ENCODE measurements around the gene LRRK2.

The LRRK2 gene

GRCh38 chr12:40254455-40255085 is 29.8 kb downstream of the LRRK2 start:
- H3K27ac ChIP-seq (ENCODE audit: low read length) = no peak overlapping the region
- no peaks in the 10 kb centered on the region for H3K9me3 ChIP-seq (ENCODE audit: insufficient read depth, low read depth, low read length)
- no peak overlapping the region for H3K9ac ChIP-seq (ENCODE audit: low read depth, low read length)
- no peak overlapping the region for H3K4me3 ChIP-seq (ENCODE audit: low read length)
- H3K4me1 ChIP-seq (ENCODE audit: insufficient read depth, low read length) = no peaks in the 10 kb centered on the region
- no peaks in the 10 kb centered on the region for H3K36me3 ChIP-seq (ENCODE audit: insufficient read depth, low read depth, low read length)
- no peaks in the 10 kb centered on the region for H3K27me3 ChIP-seq (ENCODE audit: insufficient read depth, low read length)

DNA sequence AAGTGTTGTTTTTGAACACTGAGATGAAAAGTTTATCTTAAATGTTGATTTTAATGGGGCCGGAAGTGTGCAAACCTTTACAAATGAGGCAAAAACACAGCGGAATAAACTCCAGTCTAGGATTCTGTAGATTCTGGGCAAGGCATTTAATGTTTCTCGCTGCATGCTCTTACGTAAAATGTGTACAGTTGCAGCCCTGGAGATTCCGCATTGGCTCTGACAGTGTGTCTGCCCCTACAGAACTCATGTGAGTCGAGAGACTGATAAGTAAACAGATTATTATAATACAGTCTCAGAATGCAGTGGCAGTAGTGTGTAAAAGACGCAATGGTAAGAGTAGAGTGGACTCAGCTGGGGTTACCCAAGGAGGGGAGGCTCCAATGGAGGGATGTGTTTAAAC is 33.6 kb downstream of the LRRK2 start:
- no peaks in the 10 kb centered on the region for H3K9me3 ChIP-seq (ENCODE audit: insufficient read depth, low read depth, low read length)
- no peaks in the 10 kb centered on the region for H3K36me3 ChIP-seq (ENCODE audit: insufficient read depth, low read depth, low read length)
- no peaks in the 10 kb centered on the region for H3K27me3 ChIP-seq (ENCODE audit: insufficient read depth, low read length)
- no peak overlapping the region for H3K9ac ChIP-seq (ENCODE audit: low read depth, low read length)
- H3K4me1 ChIP-seq (ENCODE audit: insufficient read depth, low read length) = no peaks in the 10 kb centered on the region
- H3K27ac ChIP-seq (ENCODE audit: low read length) = no peak overlapping the region
- no peak overlapping the region for H3K4me3 ChIP-seq (ENCODE audit: low read length)

GRCh38 chr12:40261937-40262336 is 37.1 kb downstream of the LRRK2 start:
- Histone ChIP-seq H3K4me1 (ENCODE audit: insufficient read depth, low read length) (no peaks in the 10 kb centered on the region), H3K9me3 (ENCODE audit: insufficient read depth, low read depth, low read length) (no peaks in the 10 kb centered on the region), H3K27ac (ENCODE audit: low read length) (no peak overlapping the region), H3K36me3 (ENCODE audit: insufficient read depth, low read depth, low read length) (no peaks in the 10 kb centered on the region), H3K9ac (ENCODE audit: low read depth, low read length) (no peak overlapping the region), H3K27me3 (ENCODE audit: insufficient read depth, low read length) (no peaks in the 10 kb centered on the region), H3K4me3 (ENCODE audit: low read length) (no peak overlapping the region)

DNA sequence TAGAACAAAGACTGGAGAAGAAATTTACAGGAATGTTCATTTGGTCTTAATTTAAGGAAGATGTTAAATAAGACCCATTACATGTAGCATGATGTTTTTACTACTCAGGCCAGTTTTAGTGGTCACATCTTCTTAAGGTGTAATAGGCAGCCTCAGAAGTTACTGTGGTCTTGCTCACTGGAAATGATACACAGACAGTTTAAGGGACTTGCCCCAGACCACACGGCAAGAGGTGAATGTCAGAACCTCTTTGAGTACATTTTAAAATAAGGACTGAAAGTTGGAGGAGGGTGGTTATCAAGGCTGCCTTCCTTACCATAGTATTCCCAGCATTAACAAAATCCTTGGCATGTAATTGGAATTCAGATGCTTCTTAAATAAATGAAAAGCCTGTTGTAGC is 37.9 kb downstream of the LRRK2 start:
- Histone ChIP-seq H3K9me3 (ENCODE audit: insufficient read depth, low read depth, low read length) (no peaks in the 10 kb centered on the region), H3K4me3 (ENCODE audit: low read length) (no peak overlapping the region), H3K36me3 (ENCODE audit: insufficient read depth, low read depth, low read length) (no peaks in the 10 kb centered on the region), H3K27ac (ENCODE audit: low read length) (no peak overlapping the region), H3K9ac (ENCODE audit: low read depth, low read length) (no peak overlapping the region), H3K27me3 (ENCODE audit: insufficient read depth, low read length) (no peaks in the 10 kb centered on the region), H3K4me1 (ENCODE audit: insufficient read depth, low read length) (no peaks in the 10 kb centered on the region)

DNA sequence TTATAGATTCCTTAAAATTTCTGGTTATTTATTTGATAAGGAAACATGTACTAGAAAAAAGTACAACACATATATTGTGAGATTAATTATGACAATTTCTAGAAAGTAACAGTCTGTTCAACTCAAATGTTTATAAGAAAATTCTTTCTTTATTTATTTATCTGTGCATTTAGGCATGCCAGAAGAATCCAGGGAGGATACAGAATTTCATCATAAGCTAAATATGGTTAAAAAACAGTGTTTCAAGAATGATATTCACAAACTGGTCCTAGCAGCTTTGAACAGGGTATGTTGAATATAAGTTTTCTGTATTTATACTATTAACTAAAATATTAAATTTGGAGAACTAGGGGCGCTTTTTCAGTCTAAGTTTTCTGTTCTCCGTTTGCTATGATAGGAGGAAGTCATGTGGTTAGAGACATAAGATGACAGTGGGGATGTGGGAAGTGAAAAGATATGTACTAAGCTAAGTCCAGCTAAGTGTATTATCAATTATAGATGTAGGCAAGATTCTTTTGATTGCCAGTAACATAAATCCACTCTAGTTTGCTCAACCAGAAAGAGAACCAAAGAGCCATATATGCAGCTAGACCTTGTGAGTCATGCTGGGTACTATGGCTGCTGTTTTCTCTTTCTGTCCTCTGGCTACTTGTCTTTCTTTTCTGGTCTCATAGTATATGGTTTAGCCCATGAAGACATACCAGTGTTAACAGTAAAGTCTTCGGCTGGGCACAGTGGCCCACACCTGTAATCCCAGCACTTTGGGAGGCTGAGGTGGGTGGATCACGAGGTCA is 39.0 kb downstream of the LRRK2 start:
- no peaks in the 10 kb centered on the region for H3K36me3 ChIP-seq (ENCODE audit: insufficient read depth, low read depth, low read length)
- no peaks in the 10 kb centered on the region for H3K9me3 ChIP-seq (ENCODE audit: insufficient read depth, low read depth, low read length)
- no peak overlapping the region for H3K4me3 ChIP-seq (ENCODE audit: low read length)
- H3K9ac ChIP-seq (ENCODE audit: low read depth, low read length) = no peak overlapping the region
- no peak overlapping the region for H3K27ac ChIP-seq (ENCODE audit: low read length)
- H3K4me1 ChIP-seq (ENCODE audit: insufficient read depth, low read length) = no peaks in the 10 kb centered on the region
- no peaks in the 10 kb centered on the region for H3K27me3 ChIP-seq (ENCODE audit: insufficient read depth, low read length)

GRCh38 chr12:40271981-40272664 is 47.3 kb downstream of the LRRK2 start:
- Histone ChIP-seq H3K4me1 (ENCODE audit: insufficient read depth, low read length) (no peaks in the 10 kb centered on the region), H3K4me3 (ENCODE audit: low read length) (no peak overlapping the region), H3K27me3 (ENCODE audit: insufficient read depth, low read length) (no peaks in the 10 kb centered on the region), H3K27ac (ENCODE audit: low read length) (no peak overlapping the region), H3K9ac (ENCODE audit: low read depth, low read length) (no peak overlapping the region), H3K9me3 (ENCODE audit: insufficient read depth, low read depth, low read length) (no peaks in the 10 kb centered on the region), H3K36me3 (ENCODE audit: insufficient read depth, low read depth, low read length) (no peaks in the 10 kb centered on the region)

DNA sequence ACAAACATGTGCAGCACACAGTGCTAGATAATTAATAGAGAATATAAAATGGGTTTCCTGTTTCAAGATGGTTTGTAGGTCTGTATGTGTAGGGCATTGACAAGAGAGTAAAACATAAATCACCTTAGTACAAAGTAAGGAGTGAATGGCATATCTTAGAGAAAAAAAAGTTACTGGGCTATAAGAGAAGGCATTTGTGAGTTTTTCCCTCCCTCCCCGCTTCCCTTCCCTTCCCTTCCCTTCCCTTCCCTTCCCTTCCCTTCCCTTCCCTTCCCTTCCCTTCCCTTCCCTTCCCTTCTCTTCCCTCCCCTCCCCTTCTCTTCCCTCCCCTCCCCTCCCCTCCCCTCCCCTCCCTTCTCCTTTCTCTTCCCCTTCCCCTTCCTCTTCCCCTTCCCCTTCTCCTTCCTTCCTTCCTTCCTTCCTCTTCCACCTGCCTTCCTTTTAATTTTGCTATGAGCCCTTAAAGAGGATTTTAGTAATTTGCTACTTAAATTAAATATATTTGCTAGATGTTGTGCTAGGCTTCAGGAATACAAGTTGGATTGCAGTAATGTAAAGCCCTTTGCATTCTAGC is 57.1 kb downstream of the LRRK2 start:
- H3K9ac ChIP-seq (ENCODE audit: low read depth, low read length) = no peak overlapping the region
- no peaks in the 10 kb centered on the region for H3K4me1 ChIP-seq (ENCODE audit: insufficient read depth, low read length)
- no peak overlapping the region for H3K27ac ChIP-seq (ENCODE audit: low read length)
- H3K9me3 ChIP-seq (ENCODE audit: insufficient read depth, low read depth, low read length) = no peaks in the 10 kb centered on the region
- no peak overlapping the region for H3K4me3 ChIP-seq (ENCODE audit: low read length)
- H3K36me3 ChIP-seq (ENCODE audit: insufficient read depth, low read depth, low read length) = no peaks in the 10 kb centered on the region
- H3K27me3 ChIP-seq (ENCODE audit: insufficient read depth, low read length) = no peaks in the 10 kb centered on the region

- Histone ChIP-seq H3K4me3 (ENCODE audit: low read length) (no peak overlapping the region), H3K27me3 (ENCODE audit: insufficient read depth, low read length) (no peaks in the 10 kb centered on the region), H3K4me1 (ENCODE audit: insufficient read depth, low read length) (no peaks in the 10 kb centered on the region), H3K9me3 (ENCODE audit: insufficient read depth, low read depth, low read length) (peaks cover 2% of the 10 kb centered on the region; the same call in 1 of the 2 replicates), H3K9ac (ENCODE audit: low read depth, low read length) (no peak overlapping the region), H3K36me3 (ENCODE audit: insufficient read depth, low read depth, low read length) (no peaks in the 10 kb centered on the region), H3K27ac (ENCODE audit: low read length) (no peak overlapping the region)
Observed at GRCh38 chr12:40286583-40286982, 61.8 kb downstream of the LRRK2 start.

DNA sequence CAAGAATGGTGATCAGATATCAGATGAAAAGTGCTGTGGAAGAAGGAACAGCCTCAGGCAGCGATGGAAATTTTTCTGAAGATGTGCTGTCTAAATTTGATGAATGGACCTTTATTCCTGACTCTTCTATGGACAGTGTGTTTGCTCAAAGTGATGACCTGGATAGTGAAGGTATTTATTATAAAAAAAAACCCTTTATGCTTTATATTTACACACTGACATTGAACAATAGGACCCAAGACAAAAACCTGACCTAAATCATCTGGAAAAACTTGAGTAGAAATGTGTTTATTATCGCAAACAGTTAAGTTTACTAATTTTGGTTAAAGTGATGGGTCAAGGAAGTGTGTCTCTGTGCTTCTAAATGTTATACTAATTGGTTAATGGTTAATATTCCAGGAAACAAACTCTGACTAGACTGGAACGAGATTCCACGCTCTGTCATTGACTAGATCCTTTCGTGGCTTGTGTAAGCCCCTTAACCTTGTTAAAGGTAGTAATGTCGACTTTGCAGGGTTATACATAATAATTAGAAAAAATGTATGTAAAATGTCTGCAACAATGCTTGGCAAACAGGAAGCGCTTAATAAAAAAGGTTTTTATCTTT is 62.7 kb downstream of the LRRK2 start:
- H3K4me1 ChIP-seq (ENCODE audit: insufficient read depth, low read length) = no peaks in the 10 kb centered on the region
- no peak overlapping the region for H3K9ac ChIP-seq (ENCODE audit: low read depth, low read length)
- no peak overlapping the region for H3K4me3 ChIP-seq (ENCODE audit: low read length)
- no peaks in the 10 kb centered on the region for H3K27me3 ChIP-seq (ENCODE audit: insufficient read depth, low read length)
- H3K27ac ChIP-seq (ENCODE audit: low read length) = no peak overlapping the region
- H3K36me3 ChIP-seq (ENCODE audit: insufficient read depth, low read depth, low read length) = no peaks in the 10 kb centered on the region
- H3K9me3 ChIP-seq (ENCODE audit: insufficient read depth, low read depth, low read length) = peaks cover 2% of the 10 kb centered on the region; the same call in 1 of the 2 replicates

DNA sequence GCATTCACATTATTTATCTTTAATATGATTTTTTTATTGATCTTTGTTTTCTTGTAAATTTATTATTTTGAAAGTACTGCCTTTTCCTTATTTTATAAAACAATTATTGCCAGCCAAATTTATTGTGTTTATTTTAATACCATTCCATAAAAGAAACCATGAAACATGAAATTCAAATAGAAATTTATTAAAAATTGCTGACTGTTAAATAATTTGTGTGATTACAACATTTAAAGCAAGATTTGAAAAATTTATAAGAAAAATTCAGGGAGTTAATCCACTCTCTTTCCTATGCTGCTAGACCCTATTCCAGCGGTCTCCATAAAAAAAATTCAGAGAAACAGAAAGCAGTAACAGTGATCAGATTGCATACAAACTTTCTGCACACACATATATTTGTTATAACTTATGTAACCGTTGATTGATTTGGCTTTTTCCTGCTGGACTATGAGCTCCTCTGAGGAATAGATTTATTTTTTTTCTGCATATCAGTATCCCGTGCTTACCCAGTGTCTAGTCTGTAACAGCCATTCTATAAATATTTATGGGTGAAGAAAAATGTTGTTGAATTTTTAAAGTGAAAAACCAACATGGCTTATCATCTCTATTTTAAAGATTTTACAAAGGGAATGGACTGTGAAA is 68.1 kb downstream of the LRRK2 start:
- H3K4me3 ChIP-seq (ENCODE audit: low read length) = no peak overlapping the region
- H3K27me3 ChIP-seq (ENCODE audit: insufficient read depth, low read length) = no peaks in the 10 kb centered on the region
- no peaks in the 10 kb centered on the region for H3K36me3 ChIP-seq (ENCODE audit: insufficient read depth, low read depth, low read length)
- peaks cover 2% of the 10 kb centered on the region; the same call in 1 of the 2 replicates for H3K9me3 ChIP-seq (ENCODE audit: insufficient read depth, low read depth, low read length)
- H3K27ac ChIP-seq (ENCODE audit: low read length) = no peak overlapping the region
- no peaks in the 10 kb centered on the region for H3K4me1 ChIP-seq (ENCODE audit: insufficient read depth, low read length)
- H3K9ac ChIP-seq (ENCODE audit: low read depth, low read length) = no peak overlapping the region

- Histone ChIP-seq H3K4me1 (ENCODE audit: insufficient read depth, low read length) (no peaks in the 10 kb centered on the region), H3K9ac (ENCODE audit: low read depth, low read length) (no peak overlapping the region), H3K27ac (ENCODE audit: low read length) (no peak overlapping the region), H3K4me3 (ENCODE audit: low read length) (no peak overlapping the region), H3K9me3 (ENCODE audit: insufficient read depth, low read depth, low read length) (no peaks in the 10 kb centered on the region), H3K36me3 (ENCODE audit: insufficient read depth, low read depth, low read length) (no peaks in the 10 kb centered on the region), H3K27me3 (ENCODE audit: insufficient read depth, low read length) (no peaks in the 10 kb centered on the region)
Observed at GRCh38 chr12:40298341-40298740, 73.5 kb downstream of the LRRK2 start.
